Measurements from ENCODE around the gene MKS1.
A peak's percentile ranks its signal among the peaks of the same experiment; 100 is the strongest.

Gene MKS1

DNA sequence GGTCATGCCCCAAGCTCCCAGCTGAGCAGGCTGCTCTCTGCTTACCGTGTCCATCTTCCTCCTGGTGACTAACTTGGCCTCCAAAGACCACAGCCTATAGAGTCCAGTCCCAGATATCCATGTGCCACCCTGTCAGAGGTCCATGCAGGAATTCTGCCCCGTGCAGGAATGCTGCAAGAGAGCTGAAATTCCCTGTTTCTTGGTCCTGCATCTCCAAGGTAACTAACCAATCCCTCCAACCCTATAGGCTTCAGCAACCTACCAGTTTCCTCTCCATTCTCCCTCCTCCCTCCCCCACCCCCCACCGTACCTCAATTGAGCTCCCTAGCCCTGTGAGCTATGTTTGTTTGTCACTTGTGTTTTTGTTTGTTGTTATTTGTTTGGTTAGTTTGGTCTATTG is 9.6 kb upstream of the MKS1 start:
- Histone ChIP-seq H3K9ac (ENCODE audit: low read length) (no peak overlapping the region), H3K79me2 (ENCODE audit: insufficient read depth, low read length) (no peaks in the 10 kb centered on the region), H3K4me3 (ENCODE audit: low read depth, low read length, poor library complexity, severe bottlenecking) (no peak overlapping the region), H3K4me2 (ENCODE audit: low read length) (no peak overlapping the region), H3K36me3 (ENCODE audit: insufficient read depth, low read length) (no peaks in the 10 kb centered on the region; the same call in 1 of the 2 replicates), H2AFZ (ENCODE audit: low read length) (no peak overlapping the region), H3F3A (ENCODE audit: insufficient read depth, low read length) (no peaks in the 10 kb centered on the region), H3K27me3 (ENCODE audit: insufficient read depth, low read length) (0 out of 2 replicates have a peak, but pooled peaks cover 6% of the 10 kb centered on the region), H3K27ac (ENCODE audit: low read depth, low read length, poor library complexity, severe bottlenecking) (no peak overlapping the region), H4K20me1 (ENCODE audit: insufficient read depth, low read length) (no peaks in the 10 kb centered on the region), H3K9me2 (ENCODE audit: low read depth, low read length) (no peaks in the 10 kb centered on the region), H3K4me1 (ENCODE audit: insufficient read depth, low read length, severe bottlenecking) (peaks cover 9% of the 10 kb centered on the region), H3K9me3 (ENCODE audit: low read length) (no peaks in the 10 kb centered on the region)
- TF ChIP-seq, protein P1, sequence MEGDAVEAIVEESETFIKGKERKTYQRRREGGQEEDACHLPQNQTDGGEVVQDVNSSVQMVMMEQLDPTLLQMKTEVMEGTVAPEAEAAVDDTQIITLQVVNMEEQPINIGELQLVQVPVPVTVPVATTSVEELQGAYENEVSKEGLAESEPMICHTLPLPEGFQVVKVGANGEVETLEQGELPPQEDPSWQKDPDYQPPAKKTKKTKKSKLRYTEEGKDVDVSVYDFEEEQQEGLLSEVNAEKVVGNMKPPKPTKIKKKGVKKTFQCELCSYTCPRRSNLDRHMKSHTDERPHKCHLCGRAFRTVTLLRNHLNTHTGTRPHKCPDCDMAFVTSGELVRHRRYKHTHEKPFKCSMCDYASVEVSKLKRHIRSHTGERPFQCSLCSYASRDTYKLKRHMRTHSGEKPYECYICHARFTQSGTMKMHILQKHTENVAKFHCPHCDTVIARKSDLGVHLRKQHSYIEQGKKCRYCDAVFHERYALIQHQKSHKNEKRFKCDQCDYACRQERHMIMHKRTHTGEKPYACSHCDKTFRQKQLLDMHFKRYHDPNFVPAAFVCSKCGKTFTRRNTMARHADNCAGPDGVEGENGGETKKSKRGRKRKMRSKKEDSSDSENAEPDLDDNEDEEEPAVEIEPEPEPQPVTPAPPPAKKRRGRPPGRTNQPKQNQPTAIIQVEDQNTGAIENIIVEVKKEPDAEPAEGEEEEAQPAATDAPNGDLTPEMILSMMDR (IDR thresholded peaks at IDR 0.05; ENCODE audit: low read length), result no peak
- TF ChIP-seq EZH2 (IDR thresholded peaks at IDR 0.05; ENCODE audit: borderline replicate concordance, low read length), result no peak

DNA sequence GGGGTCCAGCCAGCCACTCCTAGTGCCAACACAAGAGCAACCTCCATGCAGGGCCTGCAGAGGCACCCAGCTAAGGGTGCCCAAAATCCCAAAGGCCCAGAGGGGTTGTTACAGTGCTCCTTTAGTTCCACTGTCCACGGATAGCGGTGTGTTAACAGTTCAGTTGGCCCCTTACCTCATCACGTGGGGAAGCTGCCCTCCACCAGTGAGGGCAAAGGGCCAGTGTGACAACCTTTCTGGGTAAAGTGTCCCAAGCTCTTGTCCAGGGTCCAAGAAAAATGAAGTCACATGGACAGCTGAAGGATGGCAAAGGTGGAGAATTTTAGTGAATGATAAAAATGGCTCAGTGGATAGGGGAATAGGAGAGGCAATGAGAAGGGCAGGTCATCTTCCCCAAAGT is 8.7 kb upstream of the MKS1 start:
- TF ChIP-seq EZH2 (IDR thresholded peaks at IDR 0.05; ENCODE audit: borderline replicate concordance, low read length), result no peak
- Histone ChIP-seq H3K36me3 (ENCODE audit: insufficient read depth, low read length) (no peaks in the 10 kb centered on the region; the same call in 1 of the 2 replicates), H3K9me3 (ENCODE audit: low read length) (no peaks in the 10 kb centered on the region), H3K9me2 (ENCODE audit: low read depth, low read length) (no peaks in the 10 kb centered on the region), H3K4me1 (ENCODE audit: insufficient read depth, low read length, severe bottlenecking) (peaks cover 4% of the 10 kb centered on the region), H3K4me3 (ENCODE audit: low read depth, low read length, poor library complexity, severe bottlenecking) (no peak overlapping the region), H3F3A (ENCODE audit: insufficient read depth, low read length) (no peaks in the 10 kb centered on the region), H2AFZ (ENCODE audit: low read length) (no peak overlapping the region), H3K4me2 (ENCODE audit: low read length) (no peak overlapping the region), H3K27me3 (ENCODE audit: insufficient read depth, low read length) (0 out of 2 replicates have a peak, but pooled peaks cover 4% of the 10 kb centered on the region), H3K9ac (ENCODE audit: low read length) (no peak overlapping the region), H3K79me2 (ENCODE audit: insufficient read depth, low read length) (no peaks in the 10 kb centered on the region), H3K27ac (ENCODE audit: low read depth, low read length, poor library complexity, severe bottlenecking) (no peak overlapping the region), H4K20me1 (ENCODE audit: insufficient read depth, low read length) (no peaks in the 10 kb centered on the region)

DNA sequence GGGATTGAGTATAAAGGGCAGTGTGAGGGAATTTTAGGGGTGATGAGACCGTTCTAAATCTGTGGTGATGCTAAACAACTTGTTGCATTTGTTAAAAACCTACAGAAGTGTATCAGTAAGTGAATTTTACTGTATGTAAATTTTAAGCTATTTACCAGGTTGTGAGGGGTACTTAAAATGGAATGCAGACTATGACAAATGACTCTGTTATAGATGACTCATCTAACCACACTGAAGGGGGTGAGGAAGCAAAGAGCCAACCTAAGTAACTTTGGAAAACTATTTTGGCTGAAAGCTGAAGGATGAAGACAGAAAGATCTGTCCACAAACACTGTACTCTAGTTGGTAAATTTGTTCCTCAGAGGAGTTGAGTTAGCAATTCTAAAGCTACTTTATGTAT is 5.3 kb upstream of the MKS1 start:
- Histone ChIP-seq H3K9me3 (ENCODE audit: low read length) (no peaks in the 10 kb centered on the region), H3K9ac (ENCODE audit: low read length) (no peak overlapping the region), H3K4me2 (ENCODE audit: low read length) (no peak overlapping the region), H3K9me2 (ENCODE audit: low read depth, low read length) (no peaks in the 10 kb centered on the region), H2AFZ (ENCODE audit: low read length) (no peak overlapping the region), H3K4me3 (ENCODE audit: low read depth, low read length, poor library complexity, severe bottlenecking) (no peak overlapping the region), H3K36me3 (ENCODE audit: insufficient read depth, low read length) (no peaks in the 10 kb centered on the region; the same call in 1 of the 2 replicates), H4K20me1 (ENCODE audit: insufficient read depth, low read length) (no peaks in the 10 kb centered on the region), H3K4me1 (ENCODE audit: insufficient read depth, low read length, severe bottlenecking) (peaks cover 10% of the 10 kb centered on the region), H3K79me2 (ENCODE audit: insufficient read depth, low read length) (no peaks in the 10 kb centered on the region), H3K27ac (ENCODE audit: low read depth, low read length, poor library complexity, severe bottlenecking) (no peak overlapping the region), H3F3A (ENCODE audit: insufficient read depth, low read length) (no peaks in the 10 kb centered on the region), H3K27me3 (ENCODE audit: insufficient read depth, low read length) (no peaks in the 10 kb centered on the region)
- TF ChIP-seq, protein P1 (IDR thresholded peaks at IDR 0.05; ENCODE audit: low read length), result no peak
- no peak for TF ChIP-seq EZH2 (IDR thresholded peaks at IDR 0.05; ENCODE audit: borderline replicate concordance, low read length)

DNA sequence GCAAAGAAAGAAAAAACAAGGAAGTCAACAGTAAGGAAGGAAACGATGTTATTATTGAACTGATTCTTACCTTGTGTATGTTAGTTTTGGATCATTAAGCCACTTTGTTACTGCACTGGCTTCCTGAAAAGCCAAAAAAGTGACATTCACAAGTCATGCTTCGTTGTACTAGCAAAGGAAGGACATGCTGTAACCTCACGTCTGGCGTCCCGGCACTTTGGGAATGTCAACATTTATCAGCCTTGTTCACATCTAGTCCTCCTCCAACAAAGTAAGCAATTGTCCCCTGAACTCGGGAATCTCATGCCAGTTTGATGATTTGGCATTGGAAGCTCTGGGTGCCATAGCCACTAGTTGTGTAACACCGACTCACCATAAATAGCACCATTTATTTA is 731 bp upstream of the MKS1 start:
- H4K20me1 ChIP-seq (ENCODE audit: insufficient read depth, low read length), result no peaks in the 10 kb centered on the region
- peak overlapping the region; percentile 92 for H2AFZ ChIP-seq (ENCODE audit: low read length)
- H3K27me3 ChIP-seq (ENCODE audit: insufficient read depth, low read length), result no peaks in the 10 kb centered on the region
- H3K36me3 ChIP-seq (ENCODE audit: insufficient read depth, low read length), result no peaks in the 10 kb centered on the region; the same call in 1 of the 2 replicates
- TF ChIP-seq, protein P1 (IDR thresholded peaks at IDR 0.05; ENCODE audit: low read length), result no peak
- no peak for TF ChIP-seq EZH2 (IDR thresholded peaks at IDR 0.05; ENCODE audit: borderline replicate concordance, low read length)
- H3K4me1 ChIP-seq (ENCODE audit: insufficient read depth, low read length, severe bottlenecking), result peaks cover 18% of the 10 kb centered on the region
- peak overlapping the region; percentile 87 for H3K4me2 ChIP-seq (ENCODE audit: low read length)
- H3K4me3 ChIP-seq (ENCODE audit: low read depth, low read length, poor library complexity, severe bottlenecking), result peak overlapping the region; percentile 67
- peak overlapping the region; percentile 69 for H3K9ac ChIP-seq (ENCODE audit: low read length)
- H3K9me2 ChIP-seq (ENCODE audit: low read depth, low read length), result no peaks in the 10 kb centered on the region
- peak overlapping the region; percentile 24 for H3K27ac ChIP-seq (ENCODE audit: low read depth, low read length, poor library complexity, severe bottlenecking)
- H3F3A ChIP-seq (ENCODE audit: insufficient read depth, low read length), result no peaks in the 10 kb centered on the region
- H3K9me3 ChIP-seq (ENCODE audit: low read length), result no peaks in the 10 kb centered on the region
- H3K79me2 ChIP-seq (ENCODE audit: insufficient read depth, low read length), result no peaks in the 10 kb centered on the region
